ENCODE measurements around the gene ELMOD3.
"Not testable (repeated sequence)": the region's sequence is repeated elsewhere in the genome, so short reads cannot be mapped to it uniquely, and the experiment has no call there.

ELMOD3 gene

DNA sequence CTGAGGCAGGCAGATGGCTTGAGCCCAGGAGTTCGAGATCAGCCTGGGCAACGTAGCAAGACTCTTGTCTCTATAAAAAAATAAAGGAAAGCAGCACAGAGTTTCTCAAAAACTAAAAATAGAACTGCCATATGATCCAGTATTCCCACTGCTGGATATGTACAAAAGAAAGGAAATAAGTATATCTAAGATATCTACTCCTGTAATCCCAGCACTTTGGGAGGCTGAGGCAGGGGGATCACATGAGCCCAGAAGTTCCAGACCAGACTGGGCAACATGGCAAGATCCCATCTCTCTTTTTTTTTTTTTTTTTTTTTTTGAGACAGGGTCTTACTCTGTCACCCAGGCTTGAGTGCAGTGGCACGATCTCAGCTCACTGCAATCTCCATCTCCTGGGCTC lies 24.9 kb upstream of the ELMOD3 start:
- not testable (repeated sequence) for DNase-seq (ENCODE audit: low spot score)

GRCh38 chr2:85330839-85331636 lies 23.5 kb upstream of the ELMOD3 start:
- DNase-seq (ENCODE audit: low spot score), result no peak

GRCh38 chr2:85333877-85334276 lies 20.7 kb upstream of the ELMOD3 start:
- not testable (repeated sequence) for DNase-seq (ENCODE audit: low spot score)

DNA sequence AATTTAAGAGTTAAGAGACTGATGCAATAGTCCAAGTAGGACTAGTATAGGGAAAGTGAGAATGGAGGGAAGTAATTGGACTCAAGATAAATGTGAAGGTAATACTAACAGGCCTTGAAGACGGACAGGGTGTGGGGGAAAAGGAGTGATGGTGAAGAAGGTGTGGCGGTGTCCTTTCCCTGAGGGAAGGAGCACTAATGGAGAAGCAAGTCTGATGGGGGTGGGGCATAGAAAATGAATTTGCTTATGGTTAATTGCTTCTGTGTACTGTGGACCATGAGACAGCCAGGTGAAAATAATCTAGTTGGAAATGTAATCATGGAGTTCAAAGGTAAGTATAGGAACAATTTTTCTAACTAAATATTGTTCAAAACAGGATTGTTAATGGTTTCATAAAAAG lies 19.6 kb upstream of the ELMOD3 start:
- DNase-seq (ENCODE audit: low spot score), result no peak

DNA sequence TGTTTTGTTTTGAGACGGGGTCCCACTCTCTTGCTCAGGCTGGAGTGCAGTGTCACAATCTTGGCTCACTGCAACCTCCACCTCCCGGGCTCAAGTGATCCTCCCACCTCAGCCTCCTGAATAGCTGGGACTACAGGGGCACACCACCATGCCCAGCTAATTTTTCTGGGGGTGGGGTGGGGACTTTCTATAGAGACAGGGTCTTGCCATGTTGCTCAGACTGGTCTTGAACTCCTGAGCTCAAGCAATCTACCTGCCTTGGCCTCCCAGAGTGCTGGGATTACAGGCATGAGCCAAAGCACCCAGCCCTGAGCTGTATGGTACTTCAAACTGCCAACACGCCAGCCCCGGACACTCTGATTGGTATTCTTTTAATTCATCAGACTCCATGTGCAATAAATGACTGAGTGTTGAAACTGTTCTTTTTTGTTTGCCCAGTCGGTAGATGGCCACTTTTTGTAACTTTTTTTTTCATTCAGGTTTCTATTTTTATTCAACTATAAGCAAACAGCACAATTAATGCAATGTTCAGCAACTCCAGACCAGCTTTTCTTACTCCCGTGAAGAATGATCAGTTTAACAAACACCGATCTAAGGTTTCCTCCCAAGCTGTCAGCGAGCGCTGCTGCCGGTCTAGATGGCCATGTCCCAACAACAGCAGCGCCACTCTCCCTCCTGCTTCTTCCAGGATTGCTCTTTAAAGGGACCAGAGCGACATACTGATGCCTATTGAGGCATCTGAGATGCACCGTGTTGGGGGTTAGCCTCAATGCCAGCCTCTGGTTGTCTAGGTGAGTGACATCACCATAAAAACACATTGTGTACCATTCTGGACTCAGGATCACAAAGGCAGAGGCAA lies 14.3 kb upstream of the ELMOD3 start:
- no peak for DNase-seq (ENCODE audit: low spot score)

- DNase-seq (ENCODE audit: low spot score), result no peak
Measured at GRCh38 chr2:85341269-85342029, 13.1 kb upstream of the ELMOD3 start.

DNA sequence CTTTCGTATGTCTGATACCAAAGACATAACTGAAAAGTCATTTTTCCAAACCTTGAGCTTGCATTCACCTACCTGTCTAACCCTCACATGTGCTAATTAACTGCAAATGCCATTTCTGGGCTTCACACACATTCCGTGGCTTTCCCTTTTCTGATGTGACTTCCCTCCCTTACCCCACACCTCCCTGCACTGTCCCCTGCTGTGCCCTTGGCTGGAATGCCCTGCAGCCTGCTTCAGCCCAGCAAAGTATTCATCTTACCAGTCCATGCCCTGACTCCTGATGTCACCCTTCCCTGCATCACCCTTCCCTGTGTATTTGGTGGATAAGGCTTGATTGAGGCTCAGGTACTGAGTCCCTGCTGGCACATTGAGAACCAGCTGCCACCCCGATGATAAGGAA lies 12.4 kb upstream of the ELMOD3 start:
- no peak for DNase-seq (ENCODE audit: low spot score)

GRCh38 chr2:85343207-85343895 lies 11.2 kb upstream of the ELMOD3 start:
- DNase-seq (ENCODE audit: low spot score), result not testable (repeated sequence)

DNA sequence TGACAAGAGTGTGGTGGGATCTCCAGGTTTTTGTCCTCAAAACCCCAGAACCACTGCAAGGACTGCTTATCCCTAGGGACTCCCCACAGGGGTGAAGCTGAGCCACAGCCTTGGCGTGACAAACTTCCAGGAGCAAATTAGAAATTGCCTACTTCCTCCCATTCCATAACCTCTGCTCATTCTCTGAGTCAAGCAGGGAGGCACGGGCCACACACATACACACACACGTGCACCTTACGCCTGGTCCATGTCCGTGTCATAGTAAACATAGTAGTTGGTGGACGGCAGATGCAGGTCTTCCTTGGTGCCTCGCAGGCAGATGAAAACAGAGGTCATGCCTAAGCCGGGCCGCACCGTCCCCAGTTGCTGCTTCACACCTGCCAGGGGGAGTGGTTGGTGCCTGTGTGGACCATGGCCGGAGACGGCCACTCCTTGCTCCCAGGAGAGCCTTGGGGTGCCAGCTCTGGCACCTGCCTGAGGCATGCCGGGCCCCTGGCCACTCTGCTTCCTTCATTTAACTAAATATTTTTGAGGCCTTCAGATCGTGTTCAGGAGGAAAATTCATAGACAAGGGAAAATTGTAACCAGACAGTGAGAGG lies 10.1 kb upstream of the ELMOD3 start:
- no peak for DNase-seq (ENCODE audit: low spot score)

GRCh38 chr2:85347599-85347998 lies 7.0 kb upstream of the ELMOD3 start:
- DNase-seq (ENCODE audit: low spot score), result no peak

DNA sequence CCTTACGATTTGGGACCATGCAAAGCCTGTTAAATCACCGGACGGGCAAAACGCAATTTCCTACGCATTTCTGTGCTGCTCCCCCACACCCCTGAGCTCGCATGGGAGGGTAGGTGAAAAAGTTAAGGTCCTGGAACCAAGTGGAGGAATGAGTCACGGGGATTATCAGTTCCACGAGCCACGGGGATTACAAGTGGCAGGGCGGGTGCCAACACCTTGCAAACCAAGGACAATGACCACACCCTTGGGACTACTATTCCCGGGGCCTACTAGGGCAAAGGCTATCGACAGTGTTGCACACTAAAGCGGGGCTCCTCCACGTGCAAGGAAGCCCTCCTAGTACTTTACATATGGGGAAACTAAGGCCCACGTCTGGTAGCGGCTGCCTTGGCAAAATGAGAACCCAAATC lies 688 bp upstream of the ELMOD3 start:
- no peak for DNase-seq (ENCODE audit: low spot score)

GRCh38 chr2:85355073-85355410 lies 473 bp downstream of the ELMOD3 start:
- no peak for DNase-seq (ENCODE audit: low spot score)

DNA sequence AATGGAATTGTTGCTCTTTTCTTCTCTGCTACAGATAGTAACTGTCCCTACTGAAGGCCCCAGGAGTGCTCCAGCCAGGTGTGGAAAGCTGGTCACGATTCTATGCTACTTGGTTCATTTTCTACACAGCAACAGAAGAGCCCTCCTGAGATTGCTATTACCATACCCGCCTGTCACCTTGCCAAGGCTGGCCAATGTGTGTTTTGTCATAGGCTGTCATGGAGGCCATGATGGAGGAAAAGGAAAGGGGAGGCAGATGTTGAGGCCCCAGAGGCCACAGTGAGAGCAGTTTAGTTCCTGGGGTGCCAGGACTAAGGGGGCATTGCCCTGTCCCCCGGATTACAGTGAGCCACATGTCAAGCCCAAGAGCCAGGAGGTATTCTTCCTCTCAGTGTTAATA lies 952 bp downstream of the ELMOD3 start:
- DNase-seq (ENCODE audit: low spot score), result no peak

- DNase-seq (ENCODE audit: low spot score), result no peak
Measured at GRCh38 chr2:85356186-85356585, 1.6 kb downstream of the ELMOD3 start.

GRCh38 chr2:85357736-85358135 lies 3.2 kb downstream of the ELMOD3 start:
- DNase-seq (ENCODE audit: low spot score), result no peak

- not testable (repeated sequence) for DNase-seq (ENCODE audit: low spot score)
Measured at GRCh38 chr2:85362653-85363387, 8.3 kb downstream of the ELMOD3 start.

GRCh38 chr2:85367180-85367579 lies 12.6 kb downstream of the ELMOD3 start:
- DNase-seq (ENCODE audit: low spot score), result no peak

- DNase-seq (ENCODE audit: low spot score), result no peak
Measured at GRCh38 chr2:85368921-85369320, 14.4 kb downstream of the ELMOD3 start.

DNA sequence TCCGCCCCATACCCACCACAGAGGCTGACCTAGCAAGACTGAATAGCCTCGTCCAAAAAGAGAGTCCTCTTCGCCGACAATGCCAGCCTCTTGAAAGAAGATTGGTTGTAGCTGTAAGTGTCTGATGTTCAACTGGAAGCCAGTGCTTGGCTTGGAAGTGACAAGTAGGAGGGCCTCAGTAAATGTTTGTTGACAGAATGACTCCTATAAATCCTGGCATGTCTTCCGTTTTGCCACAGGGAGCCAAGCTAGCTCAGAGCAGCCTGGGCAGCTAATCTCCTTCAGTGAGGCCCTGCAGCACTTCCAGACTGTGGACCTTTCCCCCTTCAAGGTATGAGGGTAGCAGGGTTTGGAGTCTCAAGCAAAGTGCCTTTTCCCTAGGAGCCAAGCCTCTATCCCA lies 14.9 kb downstream of the ELMOD3 start:
- DNase-seq (ENCODE audit: low spot score), result no peak

- DNase-seq (ENCODE audit: low spot score), result no peak
Measured at GRCh38 chr2:85371045-85371444, 16.5 kb downstream of the ELMOD3 start.
